Activated T-cell treated with anti-CD3 and anti-CD28 coated beads for 1 hour (primary cell): Measurements from ENCODE around the gene CLIC6.

Experiments used
- DNase-seq: peaks from one replicate; pipeline ENCODE4 v3.0.0-alpha.2; 2020; ENCODE audit warnings: low read depth

Gene CLIC6

DNA sequence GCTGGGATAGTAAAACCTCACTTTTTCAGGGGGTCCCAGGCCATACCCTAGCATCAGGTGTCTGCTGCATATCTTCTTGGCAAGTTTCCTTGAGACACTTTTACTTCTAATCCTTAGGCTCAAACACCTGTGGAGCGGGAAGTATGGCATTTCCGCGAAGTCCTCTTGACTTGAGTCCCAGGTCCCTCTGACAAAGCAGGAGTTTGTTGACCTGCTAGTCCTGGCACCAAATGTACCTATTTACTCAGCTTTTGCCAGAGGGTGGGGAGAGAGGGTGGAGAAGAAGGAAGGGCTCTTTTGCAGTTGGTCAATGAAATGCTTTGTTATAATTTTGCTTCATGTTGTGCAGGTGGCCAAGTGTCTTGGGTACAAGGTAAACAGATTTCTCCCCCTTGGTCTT, 59.7 kb downstream of the CLIC6 start:
- DNase-seq, result no peak

DNA sequence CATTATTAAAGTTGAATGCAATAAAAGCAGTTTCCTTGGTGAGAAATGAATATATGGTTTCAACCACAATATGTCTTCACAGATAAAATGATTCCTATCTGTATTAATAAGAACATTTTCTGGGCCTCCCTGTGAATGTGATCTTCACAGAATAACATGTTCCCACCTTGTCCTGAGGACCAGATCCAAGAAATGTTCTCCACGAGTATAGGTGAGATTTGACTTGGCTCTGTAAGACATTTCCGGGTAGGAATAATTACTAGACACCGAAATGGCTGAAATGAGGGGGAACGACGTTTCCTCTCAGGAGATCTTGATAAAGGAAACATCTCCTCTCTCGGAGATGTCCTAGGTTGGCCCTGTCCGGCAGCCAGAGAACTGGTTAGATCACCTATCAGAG, 61.4 kb downstream of the CLIC6 start:
- DNase-seq, result no peak

DNA sequence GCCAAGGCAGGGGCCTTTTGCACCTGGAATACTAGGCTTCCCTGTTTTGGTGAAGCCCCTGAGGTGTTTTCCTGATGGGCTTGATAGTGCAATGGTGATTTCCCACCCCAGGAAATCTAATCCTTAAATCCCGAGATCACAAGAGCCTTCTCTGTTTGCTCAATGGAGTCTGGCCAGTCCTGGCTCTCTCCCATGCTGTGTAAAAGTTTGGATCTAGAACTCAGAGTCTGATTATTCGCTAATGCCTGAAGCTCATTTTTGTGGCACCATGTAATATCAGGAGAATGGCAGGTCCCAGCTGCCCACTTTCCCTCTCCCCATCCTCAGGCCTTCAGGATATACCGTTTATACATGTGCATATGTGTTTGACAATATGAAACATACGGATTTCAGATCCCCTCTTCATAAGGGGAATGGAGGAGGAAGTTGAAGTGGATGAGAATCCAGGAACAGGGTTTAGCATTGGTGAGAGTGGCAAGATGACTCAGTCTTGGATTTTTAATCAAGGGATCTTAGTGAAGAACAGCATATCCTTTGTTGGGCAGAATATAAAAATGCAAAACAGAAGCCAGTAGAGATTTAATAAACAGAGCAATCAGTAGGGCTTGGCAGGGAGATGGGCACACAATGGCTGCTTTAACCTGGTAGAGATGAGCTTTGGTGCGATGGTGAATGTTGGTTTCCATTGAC, 62.1 kb downstream of the CLIC6 start:
- no peak for DNase-seq

DNA sequence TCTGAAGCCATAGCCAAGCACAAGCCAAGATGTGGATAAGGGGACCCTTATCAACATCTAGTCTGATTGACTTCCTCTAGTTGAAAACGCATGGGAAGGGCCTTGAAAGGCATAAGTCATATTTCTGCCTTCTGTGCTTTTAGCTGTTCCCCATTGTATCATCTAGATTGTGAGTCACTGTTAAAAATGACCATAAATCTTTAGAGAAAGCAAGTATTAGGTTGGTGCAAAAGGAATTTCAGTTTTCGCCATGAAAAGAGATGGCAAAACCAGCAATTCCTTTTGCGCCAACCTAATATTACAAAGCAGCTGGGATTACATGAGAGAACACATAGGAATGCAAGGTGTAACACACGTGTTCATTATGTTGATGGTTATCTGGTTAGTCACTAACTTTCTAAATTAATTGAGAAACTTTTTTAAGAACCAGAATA, 63.6 kb downstream of the CLIC6 start:
- DNase-seq, result no peak

DNA sequence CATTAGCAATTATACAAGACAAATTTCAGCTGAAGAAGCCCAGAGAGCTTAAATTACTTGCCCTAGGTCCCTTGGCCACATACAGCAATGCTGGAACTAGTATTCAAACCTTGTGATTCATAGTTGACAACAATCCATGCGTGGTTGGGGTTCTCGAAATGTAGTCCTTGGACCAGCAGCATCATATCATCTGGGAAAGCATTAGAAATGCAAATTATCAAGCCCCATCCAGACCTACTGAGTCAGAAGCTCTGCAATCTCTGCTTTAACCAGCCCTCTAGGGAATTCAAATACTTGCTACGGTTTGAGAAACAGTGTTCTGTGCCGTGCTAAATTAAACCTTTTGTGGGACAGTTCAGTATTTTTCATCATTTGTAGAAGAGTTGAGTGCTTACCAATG, 65.1 kb downstream of the CLIC6 start:
- DNase-seq, result no peak

DNA sequence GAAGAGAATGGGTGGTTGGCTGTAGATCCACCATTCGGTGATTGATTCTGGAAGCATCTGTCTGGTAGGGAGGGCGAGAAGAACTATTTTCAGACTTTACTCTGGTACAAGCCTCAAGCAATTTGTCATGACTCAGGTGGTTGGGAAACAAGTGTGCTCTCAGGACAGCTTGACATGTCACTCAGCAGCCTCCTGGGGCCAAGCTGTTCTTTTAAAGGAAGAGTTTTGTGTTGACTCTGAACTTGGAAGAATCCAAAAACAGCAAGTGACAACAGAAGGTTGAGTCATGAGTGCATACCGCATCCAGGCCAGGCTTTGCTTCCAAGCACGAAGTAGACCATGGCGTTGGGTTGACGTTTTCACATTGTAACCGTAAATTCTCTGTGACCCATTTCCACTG, 65.9 kb downstream of the CLIC6 start:
- DNase-seq, result no peak

DNA sequence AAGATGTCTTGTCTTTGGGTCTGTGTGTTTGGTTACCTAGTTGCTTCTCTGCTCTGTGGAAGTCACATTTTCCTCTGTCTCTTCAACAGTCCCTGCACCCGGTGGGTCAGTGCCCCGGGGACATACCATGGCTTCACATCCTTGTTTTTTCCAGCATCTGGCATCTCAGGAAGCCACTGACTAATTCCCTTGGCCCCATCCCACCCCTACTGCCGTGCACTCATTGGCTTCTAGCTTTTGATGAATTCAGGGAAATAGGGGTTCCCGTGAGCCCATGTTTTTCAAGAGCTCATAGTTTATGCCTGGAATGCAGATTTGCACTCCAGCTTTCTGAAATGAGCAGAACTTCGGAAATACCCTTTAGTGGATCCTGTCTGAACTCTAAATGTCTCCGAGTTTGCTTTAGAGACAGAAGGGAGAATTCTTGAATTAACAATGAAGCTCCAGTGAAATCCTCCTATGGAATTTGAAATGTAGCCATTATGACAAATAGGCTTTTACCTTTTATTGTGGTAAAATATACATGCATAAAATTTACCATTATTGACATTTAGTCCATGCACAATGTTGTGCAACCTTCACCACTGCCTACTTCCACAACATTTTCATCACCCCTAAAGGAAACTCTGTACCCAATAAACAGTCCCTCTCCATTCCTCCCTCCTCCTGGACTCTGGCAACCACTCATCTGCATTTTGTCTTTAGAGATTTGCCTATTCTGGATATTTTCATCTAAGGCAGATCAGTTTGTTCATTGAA, 67.5 kb downstream of the CLIC6 start:
- no peak for DNase-seq

DNA sequence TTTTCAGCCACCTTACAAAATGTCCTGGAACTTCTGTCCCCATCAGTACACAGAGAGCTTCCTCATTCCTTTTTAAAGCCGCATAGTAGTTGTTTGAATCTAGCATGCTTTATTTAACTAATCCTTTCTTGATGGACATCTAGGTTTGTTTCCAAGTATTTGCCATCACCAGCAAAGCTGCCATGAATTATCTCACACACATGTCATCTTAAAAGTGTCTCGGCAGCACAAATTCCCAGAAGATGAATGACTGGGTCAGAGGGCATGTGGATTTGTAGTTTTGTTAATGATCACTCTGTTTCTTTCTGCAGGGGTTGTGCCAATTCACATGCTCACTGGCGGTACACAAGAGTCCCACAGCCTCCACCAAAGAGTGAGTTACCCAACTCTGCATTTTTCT, 68.3 kb downstream of the CLIC6 start:
- DNase-seq, result no peak

DNA sequence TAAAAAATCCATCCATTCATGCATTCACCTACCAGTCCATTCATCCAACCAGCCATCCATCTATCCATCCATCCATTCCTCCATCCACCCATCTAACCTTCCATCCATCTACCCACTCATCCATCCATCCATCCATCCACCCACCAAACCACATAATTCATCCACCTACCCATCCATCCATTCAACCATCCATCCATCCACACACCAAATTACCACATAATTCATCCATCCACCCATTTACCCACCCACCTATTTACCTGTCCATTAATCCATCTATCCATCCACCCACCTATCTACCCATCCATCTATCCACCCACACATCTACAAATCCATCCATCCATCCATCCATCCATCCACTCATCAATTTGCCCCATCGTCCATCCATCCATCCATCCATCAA, 71.4 kb downstream of the CLIC6 start:
- DNase-seq, result no peak

DNA sequence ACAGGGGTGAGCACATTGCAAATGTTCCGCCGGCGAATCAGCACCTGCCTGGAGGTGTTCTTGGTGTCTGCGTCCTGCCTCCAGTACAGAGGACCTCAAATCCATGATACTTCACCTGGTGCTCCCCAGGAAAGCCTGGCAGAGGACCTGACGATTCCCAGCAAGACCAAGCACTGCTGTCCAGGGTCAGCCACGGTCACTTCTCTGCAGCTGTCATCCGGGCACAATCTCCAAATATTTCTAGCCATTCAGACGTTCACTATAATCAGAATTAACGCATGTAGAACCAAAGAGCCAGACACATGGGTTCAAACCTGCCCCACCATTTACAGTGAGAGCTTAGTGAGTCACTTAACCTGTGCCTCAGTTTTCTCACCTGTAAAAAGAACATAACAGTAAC, 74.5 kb downstream of the CLIC6 start:
- no peak for DNase-seq

DNA sequence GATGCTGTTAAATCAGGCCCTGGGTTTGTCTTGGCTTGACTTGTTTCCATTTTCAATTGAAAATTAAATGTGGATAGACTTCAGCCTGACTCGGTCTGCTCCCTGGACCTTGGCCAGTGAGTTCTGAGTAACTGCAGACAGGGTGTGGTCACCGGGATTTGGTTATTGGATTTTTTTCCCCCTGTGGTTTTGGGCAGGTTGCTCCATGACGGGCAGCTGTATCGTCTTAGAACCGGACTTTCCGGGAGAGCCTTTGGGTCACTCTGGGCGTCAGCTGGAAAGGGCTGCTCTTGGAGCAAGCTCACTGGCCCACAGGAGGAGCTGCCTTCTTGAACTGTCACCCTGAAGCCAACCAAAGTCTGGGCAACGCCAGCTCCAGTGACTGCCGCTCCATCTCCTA, 75.0 kb downstream of the CLIC6 start:
- no peak for DNase-seq

DNA sequence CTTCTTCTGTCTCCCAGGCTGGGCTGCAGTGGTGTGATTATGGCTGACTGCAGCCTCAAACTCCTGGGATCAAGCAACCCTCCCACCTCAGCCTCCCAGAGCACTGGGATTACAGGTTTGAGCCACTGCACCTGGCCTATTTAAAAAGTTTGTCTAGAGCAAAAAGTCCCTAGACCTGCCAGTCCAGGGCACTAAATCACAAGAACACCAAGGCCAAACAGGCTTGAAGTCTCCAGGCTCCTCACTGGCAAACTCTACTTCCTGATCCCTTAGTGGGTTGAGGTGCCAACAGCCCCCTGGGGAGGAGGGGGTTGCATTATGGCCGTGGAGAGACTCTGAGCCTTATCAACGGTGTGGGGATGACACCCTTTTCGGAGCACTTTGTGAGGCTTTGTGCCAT, 76.0 kb downstream of the CLIC6 start:
- DNase-seq, result no peak

DNA sequence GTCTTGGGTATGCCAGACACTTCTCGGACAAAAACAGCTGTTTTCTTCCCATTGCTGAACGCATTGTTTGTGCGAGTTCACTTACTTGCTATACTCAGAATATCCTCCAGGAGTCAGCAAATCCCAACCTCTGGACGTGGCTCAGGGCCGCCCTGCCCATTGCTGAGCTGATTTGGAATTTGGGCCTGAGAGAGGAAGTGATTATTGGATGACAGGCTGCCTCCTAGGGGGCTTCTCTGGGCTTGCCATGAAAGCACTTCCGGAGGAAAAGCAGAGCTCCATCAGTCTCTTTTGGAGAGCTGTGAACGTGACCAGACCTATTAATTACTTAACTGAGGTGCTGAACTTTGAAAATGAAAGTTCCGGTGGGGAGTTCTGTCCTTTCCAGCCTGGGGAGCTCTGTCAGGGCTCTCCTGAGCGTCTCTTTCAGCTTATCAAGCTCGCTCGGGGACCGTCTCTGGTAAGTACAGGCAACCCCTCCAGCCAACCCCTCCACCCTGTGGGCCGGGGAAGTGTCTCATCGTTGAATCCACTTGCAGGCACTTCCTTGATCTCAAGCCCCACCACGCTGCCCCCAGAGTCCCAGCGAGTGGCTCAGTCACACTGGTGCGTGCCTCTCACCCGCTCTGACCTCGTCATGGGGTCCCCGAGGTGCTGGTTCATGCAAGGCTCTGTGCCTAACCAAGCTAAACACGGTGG, 76.9 kb downstream of the CLIC6 start:
- DNase-seq, result peak; percentile 34

DNA sequence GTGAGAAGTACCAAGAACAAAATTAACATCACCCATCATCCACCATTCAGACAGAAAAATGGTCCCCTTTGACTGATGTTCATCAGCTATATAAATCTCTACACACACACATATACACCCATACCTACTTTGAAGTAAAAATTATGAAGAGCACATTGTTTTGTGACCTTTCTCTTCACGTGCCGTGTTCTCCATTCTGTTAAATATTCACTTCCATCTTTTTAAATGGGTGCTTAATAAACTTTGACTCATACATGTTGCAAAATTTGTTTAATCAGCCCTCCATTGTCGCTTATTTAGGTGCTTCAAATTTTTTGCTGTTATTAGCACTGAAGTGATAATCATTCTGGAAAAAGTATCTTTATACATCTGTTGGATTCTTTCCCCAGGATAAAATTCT, 80.1 kb downstream of the CLIC6 start:
- no peak for DNase-seq

DNA sequence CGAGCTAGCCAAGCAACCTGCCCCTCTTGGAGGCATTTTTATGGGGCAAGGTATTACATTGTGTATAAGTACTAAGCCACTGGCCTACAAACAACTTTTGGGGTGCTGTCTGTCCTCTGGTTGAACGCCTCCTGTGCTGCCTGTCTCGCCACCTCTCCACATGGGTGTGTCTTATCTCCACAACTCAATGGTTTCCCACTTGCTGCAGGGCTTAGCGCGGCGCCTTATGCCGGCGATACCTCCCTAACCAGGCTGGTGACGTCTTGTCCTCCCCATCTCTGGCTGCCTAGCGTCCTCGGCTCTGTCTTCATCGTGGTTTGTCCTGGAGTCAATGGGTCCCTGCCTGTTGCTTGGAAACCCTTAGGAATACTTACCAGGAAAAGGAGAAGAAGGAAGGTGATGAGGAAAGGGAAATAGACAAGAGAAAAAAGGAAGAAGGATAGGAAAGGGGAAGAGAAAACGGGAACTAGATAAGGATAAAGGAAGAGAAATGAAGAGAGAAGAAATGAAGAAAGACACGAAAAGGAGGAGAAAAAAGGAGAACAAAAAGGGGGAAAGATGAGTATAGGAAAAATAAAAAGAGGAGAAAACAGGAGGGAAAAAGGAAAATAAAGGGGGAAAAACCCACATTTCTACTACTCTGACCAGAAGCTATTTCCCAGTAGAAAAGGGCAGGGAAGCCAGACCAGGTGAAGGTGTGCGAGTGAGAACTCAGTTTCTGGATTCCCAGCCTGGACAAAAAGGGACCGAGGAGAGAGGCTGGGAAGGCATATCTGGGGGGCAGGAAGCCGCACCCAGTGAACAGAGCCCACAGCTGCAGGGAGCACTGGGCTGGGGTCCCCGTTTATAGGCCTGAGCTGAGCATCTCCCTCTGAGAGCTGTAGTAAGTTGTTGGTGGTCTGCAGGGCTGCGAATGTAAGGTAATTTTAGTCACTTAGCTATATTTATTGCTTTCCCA, 86.2 kb downstream of the CLIC6 start:
- no peak for DNase-seq

DNA sequence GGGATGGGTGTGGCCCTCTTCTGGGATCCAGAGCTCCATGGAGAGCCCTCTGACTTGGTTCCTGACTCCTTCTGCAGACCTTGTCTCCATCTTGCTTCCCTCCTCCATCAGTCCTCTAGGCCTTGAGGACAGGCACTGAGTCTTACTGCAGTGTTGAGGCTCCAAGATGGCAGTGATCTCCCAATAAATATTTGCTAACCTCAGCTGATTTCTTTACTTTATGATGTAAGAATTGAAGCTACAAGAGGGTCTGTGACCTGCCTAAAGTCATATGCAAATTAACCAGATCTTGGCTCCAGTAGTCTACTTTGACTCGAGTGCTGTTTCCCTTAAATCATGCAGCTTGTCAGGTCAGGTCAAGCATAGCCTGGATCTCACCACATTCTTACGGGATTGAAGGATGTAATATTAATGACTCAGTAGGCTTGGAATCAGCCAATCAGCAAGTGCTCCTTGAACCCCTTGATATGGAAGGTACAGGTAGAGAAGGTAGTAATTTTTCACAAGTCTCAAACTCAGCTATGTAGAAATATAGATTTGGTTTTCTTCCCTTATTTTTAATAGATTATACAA, 93.0 kb downstream of the CLIC6 start:
- DNase-seq, result no peak

DNA sequence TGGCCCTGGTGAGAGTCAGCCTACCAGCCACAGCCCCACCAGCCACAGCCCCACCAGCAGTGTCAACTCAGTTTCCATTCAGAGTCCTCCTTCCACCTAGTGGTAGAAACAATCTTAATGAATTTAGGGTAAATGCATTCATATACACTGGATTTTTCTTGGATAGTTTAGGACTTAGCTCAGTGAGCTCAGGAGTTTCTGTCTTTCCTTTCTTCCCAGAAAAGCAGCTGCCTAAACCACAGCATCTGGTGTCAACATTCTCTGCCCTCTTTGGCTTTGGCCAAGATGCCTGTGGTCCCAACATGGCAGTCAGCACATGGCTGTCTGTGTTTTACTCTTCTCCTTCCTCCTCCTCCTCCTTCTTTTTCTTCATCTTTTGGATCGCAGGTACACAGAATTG, 94.0 kb downstream of the CLIC6 start:
- no peak for DNase-seq

DNA sequence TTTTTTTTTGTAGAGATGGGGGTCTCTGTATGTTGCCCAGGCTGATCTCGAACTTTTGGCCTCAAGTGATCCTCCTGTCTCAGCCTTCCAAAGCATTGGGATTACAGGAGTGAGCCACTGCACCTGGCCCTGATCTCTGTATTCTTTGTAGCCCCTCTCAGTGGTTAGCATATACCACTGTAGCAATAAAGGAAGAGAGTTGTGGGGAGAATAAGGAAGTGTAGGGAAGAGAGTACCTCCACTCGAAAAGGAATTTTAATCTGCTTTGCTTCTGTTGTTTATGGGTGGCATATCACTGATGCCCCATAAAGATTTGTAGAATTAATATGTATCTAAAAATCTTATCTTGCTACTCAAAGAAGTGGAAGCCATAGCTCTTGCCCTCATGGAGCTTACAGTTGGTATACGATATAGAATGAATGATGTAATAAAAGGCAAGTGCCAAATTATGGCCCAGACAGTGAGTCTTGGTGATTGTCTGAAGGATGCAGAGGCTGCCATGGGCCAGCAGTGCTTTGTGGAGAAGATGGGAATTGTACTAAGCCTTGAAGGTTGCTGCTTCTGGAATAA, 96.0 kb downstream of the CLIC6 start:
- no peak for DNase-seq

DNA sequence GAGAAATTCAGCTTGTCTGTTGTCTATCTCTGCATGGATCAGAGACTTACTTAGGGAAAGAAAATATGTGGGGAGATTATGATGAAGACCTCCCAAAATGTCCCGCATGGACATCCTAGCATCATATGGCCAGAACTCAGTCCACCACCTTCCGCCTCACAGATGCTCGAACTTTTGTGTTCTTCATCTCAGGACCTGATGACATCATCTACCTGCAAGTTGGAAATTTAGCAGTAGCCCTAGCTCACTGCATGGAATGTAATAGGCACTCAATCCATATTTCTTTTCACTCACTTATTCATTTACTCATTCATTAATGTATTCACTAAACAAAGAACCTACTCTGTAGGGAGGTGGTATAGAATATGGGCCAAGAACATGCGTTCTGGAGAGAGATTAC, 96.8 kb downstream of the CLIC6 start:
- DNase-seq, result no peak

DNA sequence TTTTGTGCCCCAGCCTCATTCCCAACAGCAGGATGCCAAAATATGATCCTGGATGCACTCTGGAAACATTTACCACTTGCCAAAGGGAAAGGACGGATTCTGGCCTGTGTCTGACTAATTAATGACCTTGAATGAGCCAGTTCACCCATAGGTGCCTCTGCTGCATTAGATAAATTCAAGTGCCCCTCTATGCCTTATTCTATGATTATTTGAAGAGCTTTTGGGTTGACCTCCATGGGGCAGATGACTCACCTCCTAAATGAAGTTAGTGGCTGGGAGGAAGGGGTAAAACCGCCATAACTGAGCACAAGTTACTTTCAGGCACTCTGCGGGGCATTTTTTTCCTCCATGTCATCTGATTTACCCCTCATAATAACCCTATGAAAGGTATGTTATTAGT, 98.1 kb downstream of the CLIC6 start:
- DNase-seq, result no peak
